Upper lobe of left lung (tissue), 6 donors: ENCODE results near the gene ART4. TPM values are rescaled to one million over a fixed set of nuclear protein-coding genes. Genes with fewer than 3 reads are reported as not detected.
A peak's percentile ranks its signal among the peaks of the same experiment; 100 is the strongest.

Source experiments
- ATAC-seq, 2 donors: fragments of 200-7000 bp; cut with Tn5 transposase; one replicate each; pipeline ENCODE4 v1.9.1; 2022; ENCODE audit warnings: mild to moderate bottlenecking in 2 of 2, moderate library complexity in 2 of 2; ENCODE audit not compliant: low FRiP score in 2 of 2
- DNase-seq, 2 donors: peaks; one replicate each; pipeline ENCODE4 v3.0.0-alpha.2; 2019 to 2020
- H3K27ac ChIP-seq, 4 donors: fragments of 200-600 bp; sonication (generic); one replicate each; pipeline ENCODE4 v1.5.1; 2016 to 2019
- H3K27me3 ChIP-seq, 4 donors: fragments of 200-600 bp; sonication (generic); one replicate each; pipeline ENCODE4 v1.5.1; 2017 to 2019
- H3K36me3 ChIP-seq, 4 donors: fragments of 200-600 bp; sonication (generic); one replicate each; pipeline ENCODE4 v1.5.1; 2016 to 2019
- H3K4me1 ChIP-seq, 4 donors: fragments of 200-600 bp; sonication (generic); one replicate each; pipeline ENCODE4 v1.5.1; 2018 to 2019
- H3K4me3 ChIP-seq, 4 donors: fragments of 200-600 bp; sonication (generic); one replicate each; pipeline ENCODE4 v1.5.1; 2017 to 2019; ENCODE audit warnings: mild to moderate bottlenecking in 2 of 4, moderate library complexity in 1 of 4
- H3K9me3 ChIP-seq, 4 donors: fragments of 200-600 bp; sonication (generic); one replicate each; pipeline ENCODE4 v1.5.1; 2018 to 2019
- CTCF ChIP-seq, 6 experiments: fragments of 450-650 bp in 4 of 6; fragments of 200-600 bp in 2 of 6; sonication (generic) in 2 of 6; IDR thresholded peaks; one replicate each; pipeline ENCODE4 v1.5.1; 2016 to 2019; ENCODE audit warnings: antibody characterized with exemption in 6 of 6
- EP300 ChIP-seq, 4 donors: sonication (generic); formaldehyde crosslinking; IDR thresholded peaks; one replicate each; pipeline ENCODE4 v1.5.1; 2017; ENCODE audit warnings: antibody characterized with exemption in 4 of 4, control low read depth in 2 of 4
- POLR2A ChIP-seq, 4 donors: fragments of 450-650 bp; IDR thresholded peaks; one replicate each; pipeline ENCODE4 v1.5.1; 2016 to 2017; ENCODE audit warnings: antibody characterized with exemption in 4 of 4, mild to moderate bottlenecking in 2 of 4
- POLR2AphosphoS5 ChIP-seq, 2 donors: sonication (generic); formaldehyde crosslinking; IDR thresholded peaks; one replicate each; pipeline ENCODE4 v1.5.1; 2017; ENCODE audit warnings: antibody characterized with exemption in 2 of 2
- WGBS, 2 donors: methylation state at CpG; one replicate each; pipeline ENCODE4 v1.1.5; 2017 to 2018; 5-methylcytosine and 5-hydroxymethylcytosine counted together
- total RNA-seq, 6 donors: library from RNA; depleted of rRNA in 4 of 6; stranded (reverse); fragments of >200 nt in 4 of 6; gene quantifications; one replicate each; pipeline versions ENCODE4 v1.1.0 to v1.2.1, GENCODE V29; 2016 to 2021
- donor health status: DM: no; HTN: no; CAD: no; lungs with moderate emphysema.
- donor health status: DM: no; HTN: yes; CAD: no; lungs with severe emphysema.

The ART4 gene
- total RNA-seq, 6 donors from 2014 or later: 0.55 to 5.8 (median 2.1) TPM

GRCh38 chr12:14846876-14847580, 3.7 kb upstream of the ART4 start:
- ATAC-seq: no peak
- no peak for TF ChIP-seq EP300 (IDR thresholded peaks at IDR 0.05)
- no peak for TF ChIP-seq CTCF (IDR thresholded peaks at IDR 0.05)
- TF ChIP-seq POLR2A (IDR thresholded peaks at IDR 0.05): no peak
- no peak for TF ChIP-seq POLR2AphosphoS5 (IDR thresholded peaks at IDR 0.05)
- peaks cover 23 to 44% (median 32%) of the 10 kb centered on the region in 4 donors for H3K4me1 ChIP-seq
- H3K27ac ChIP-seq: peak overlapping the region in 3 of 4 donors; percentile 23 to 59 (median 24)
- H3K9me3 ChIP-seq: no peaks in the 10 kb centered on the region
- H3K27me3 ChIP-seq: no peaks in the 10 kb centered on the region
- DNase-seq: no peak
- H3K4me3 ChIP-seq: no peak overlapping the region
- H3K36me3 ChIP-seq: no peaks in the 10 kb centered on the region
- WGBS, 2 donors: 41 to 45% methylated on average over 4 of the region's 4 CpGs

- ATAC-seq: peak in 1 of 2 donors; percentile 69
- H3K4me1 ChIP-seq: peaks cover 30 to 53% (median 38%) of the 10 kb centered on the region in 4 donors
- H3K36me3 ChIP-seq: no peaks in the 10 kb centered on the region
- peak overlapping the region; percentile 13 to 59 (median 24) for H3K27ac ChIP-seq
- no peaks in the 10 kb centered on the region for H3K9me3 ChIP-seq
- no peak for DNase-seq
- no peak for TF ChIP-seq POLR2A (IDR thresholded peaks at IDR 0.05)
- TF ChIP-seq EP300 (IDR thresholded peaks at IDR 0.05): peak in 1 of 4 donors; percentile 85
- WGBS, 2 donors: 28 to 31% methylated on average over 3 of the region's 3 CpGs
- no peaks in the 10 kb centered on the region for H3K27me3 ChIP-seq
- H3K4me3 ChIP-seq: no peak overlapping the region
These were observed 2.8 kb upstream of the ART4 start for GRCh38 chr12:14846042-14846587.

- DNase-seq: no peak
- H3K27me3 ChIP-seq: no peaks in the 10 kb centered on the region
- 13 to 14% methylated on average over 3 of the region's 3 CpGs for WGBS, 2 donors
- ATAC-seq: peak; percentile 79 to 84
- H3K27ac ChIP-seq: peak overlapping the region; percentile 13 to 59 (median 24)
- no peak for TF ChIP-seq POLR2AphosphoS5 (IDR thresholded peaks at IDR 0.05)
- no peak for TF ChIP-seq EP300 (IDR thresholded peaks at IDR 0.05)
- no peak for TF ChIP-seq POLR2A (IDR thresholded peaks at IDR 0.05)
- peak; percentile 68 to 84 (median 74) for TF ChIP-seq CTCF (IDR thresholded peaks at IDR 0.05)
- no peak overlapping the region for H3K4me3 ChIP-seq
- no peaks in the 10 kb centered on the region for H3K9me3 ChIP-seq
- H3K4me1 ChIP-seq: peaks cover 30 to 58% (median 42%) of the 10 kb centered on the region in 4 donors
- no peaks in the 10 kb centered on the region for H3K36me3 ChIP-seq
These were observed 2.0 kb upstream of the ART4 start for GRCh38 chr12:14845350-14845750.

GRCh38 chr12:14844401-14844800, 1.1 kb upstream of the ART4 start:
- Histone ChIP-seq H3K9me3 (no peaks in the 10 kb centered on the region), H3K27me3 (no peaks in the 10 kb centered on the region), H3K36me3 (no peaks in the 10 kb centered on the region), H3K4me3 (no peak overlapping the region), H3K4me1 (peaks cover 30 to 58% (median 42%) of the 10 kb centered on the region in 4 donors), H3K27ac (peak overlapping the region in 2 of 4 donors; percentile 33 to 79)
- DNase-seq (no peak), ATAC-seq (no peak)
- TF ChIP-seq CTCF (IDR thresholded peaks at IDR 0.05): no peak
- TF ChIP-seq POLR2A (IDR thresholded peaks at IDR 0.05): no peak
- TF ChIP-seq POLR2AphosphoS5 (IDR thresholded peaks at IDR 0.05): no peak
- TF ChIP-seq EP300 (IDR thresholded peaks at IDR 0.05): no peak

- Histone ChIP-seq H3K27me3 (no peaks in the 10 kb centered on the region), H3K36me3 (no peaks in the 10 kb centered on the region), H3K27ac (peak overlapping the region; percentile 21 to 79 (median 37)), H3K4me3 (peak overlapping the region in 1 of 4 donors; percentile 27), H3K4me1 (peaks cover 30 to 58% (median 40%) of the 10 kb centered on the region in 4 donors), H3K9me3 (no peaks in the 10 kb centered on the region)
- WGBS, 2 donors: 65 to 79% methylated on average over 3 of the region's 3 CpGs
- DNase-seq: no peak
- TF ChIP-seq POLR2A (IDR thresholded peaks at IDR 0.05) (no peak), CTCF (IDR thresholded peaks at IDR 0.05) (no peak), POLR2AphosphoS5 (IDR thresholded peaks at IDR 0.05) (no peak), EP300 (IDR thresholded peaks at IDR 0.05) (no peak)
- no peak for ATAC-seq
These were observed 1.0 kb downstream of the ART4 start for GRCh38 chr12:14842315-14842714.
